SJCRH30 (cell line): Measurements from ENCODE around the gene LUC7L3. TPM values are rescaled to one million over a fixed set of nuclear protein-coding genes. Genes with fewer than 3 reads are reported as not detected.
"Not testable (repeated sequence)": the region's sequence is repeated elsewhere in the genome, so short reads cannot be mapped to it uniquely, and the experiment has no call there.

ENCODE experiments used
- DNase-seq, 2 experiments: peaks; one replicate each; pipeline ENCODE4 v3.0.0-alpha.2; 2015 to 2020
- H3K27ac ChIP-seq: fragments of 250-450 bp; sonication (Bioruptor Pico); 2 replicates; pipeline ENCODE4 v1.5.1; 2020; ENCODE audit warnings: mild to moderate bottlenecking, moderate library complexity
- H3K27me3 ChIP-seq: fragments of 250-450 bp; sonication (Bioruptor Pico); 2 replicates; pipeline ENCODE4 v1.5.1; 2020; ENCODE audit warnings: mild to moderate bottlenecking, moderate library complexity
- H3K36me3 ChIP-seq: fragments of 250-450 bp; sonication (Bioruptor Pico); 2 replicates; pipeline ENCODE4 v1.5.1; 2020; ENCODE audit warnings: mild to moderate bottlenecking, moderate library complexity
- H3K4me1 ChIP-seq: fragments of 250-450 bp; sonication (Bioruptor Pico); 2 replicates; pipeline ENCODE4 v1.5.1; 2020; ENCODE audit warnings: mild to moderate bottlenecking, moderate library complexity
- H3K4me3 ChIP-seq: fragments of 250-450 bp; sonication (Bioruptor Pico); 2 replicates; pipeline ENCODE4 v1.5.1; 2020; ENCODE audit warnings: mild to moderate bottlenecking, moderate library complexity
- H3K9me3 ChIP-seq: fragments of 250-450 bp; sonication (Bioruptor Pico); replicated peaks from 2 replicates; pipeline ENCODE4 v1.5.1; 2020; ENCODE audit warnings: mild to moderate bottlenecking, moderate library complexity
- total RNA-seq: library from RNA; depleted of rRNA; stranded (reverse); fragments of >200 nt; shearing (Covaris generic); gene quantifications from 2 replicates; pipeline ENCODE4 v1.2.3, GENCODE V29; 2014

LUC7L3 gene
- total RNA-seq, 1 experiment from 2014 or later: 84.7 TPM

GRCh38 chr17:50712641-50713040 is 6.8 kb upstream of the LUC7L3 start:
- peaks cover 6% of the 10 kb centered on the region for H3K4me1 ChIP-seq
- H3K27ac ChIP-seq: no peak overlapping the region
- no peaks in the 10 kb centered on the region for H3K27me3 ChIP-seq
- no peaks in the 10 kb centered on the region for H3K9me3 ChIP-seq
- DNase-seq: no peak
- no peaks in the 10 kb centered on the region for H3K36me3 ChIP-seq
- no peak overlapping the region for H3K4me3 ChIP-seq

- H3K27me3 ChIP-seq: no peaks in the 10 kb centered on the region
- H3K36me3 ChIP-seq: no peaks in the 10 kb centered on the region
- H3K4me3 ChIP-seq: no peak overlapping the region
- DNase-seq: no peak
- H3K9me3 ChIP-seq: no peaks in the 10 kb centered on the region
- H3K4me1 ChIP-seq: no peaks in the 10 kb centered on the region
- no peak overlapping the region for H3K27ac ChIP-seq
Measured at GRCh38 chr17:50715471-50715870, 3.9 kb upstream of the LUC7L3 start.

DNA sequence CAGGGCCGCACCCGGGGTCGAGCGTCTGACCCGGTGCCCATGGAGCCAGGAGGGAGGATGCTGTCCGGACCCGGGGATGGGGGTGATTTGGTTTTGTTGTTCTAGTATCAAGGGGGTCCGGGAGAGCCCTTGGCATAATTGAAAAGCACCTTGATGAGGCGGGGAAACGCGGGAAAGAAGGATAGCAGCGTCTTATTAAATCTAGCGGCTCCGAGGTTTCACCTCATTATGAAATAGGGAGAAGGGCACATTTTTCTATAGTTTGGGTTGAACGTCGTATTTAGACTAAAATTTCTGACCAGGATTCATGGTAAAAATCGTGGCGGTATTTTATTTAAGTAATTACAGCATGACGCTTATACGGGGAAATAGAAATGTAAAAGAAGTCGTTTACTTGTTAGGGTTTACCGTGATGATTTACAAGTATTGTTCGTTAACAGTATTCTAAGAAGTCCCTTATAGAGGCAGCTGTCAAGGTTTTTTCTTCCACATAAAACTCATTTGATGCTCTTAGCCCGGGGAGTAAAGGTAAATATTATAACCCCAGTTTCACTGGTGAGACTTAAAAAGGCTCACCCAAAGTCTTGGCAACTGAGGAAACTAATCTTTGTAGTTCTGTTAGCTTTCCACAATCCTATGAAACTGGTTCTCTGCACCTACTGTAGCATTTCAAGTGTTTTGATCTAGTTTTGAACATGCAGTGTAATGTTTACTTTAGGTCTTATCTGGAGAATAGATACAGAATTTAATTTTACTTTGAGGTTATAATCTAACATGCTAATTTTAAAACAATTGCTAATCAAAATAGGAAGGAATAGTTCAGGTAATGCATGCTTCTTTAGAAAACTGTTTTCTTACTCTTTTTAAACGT is 756 bp downstream of the LUC7L3 start:
- peak overlapping the region; percentile 93 for H3K27ac ChIP-seq
- no peaks in the 10 kb centered on the region for H3K9me3 ChIP-seq
- H3K4me3 ChIP-seq: peak overlapping the region; percentile 81
- no peaks in the 10 kb centered on the region; the same call in 1 of the 2 replicates for H3K4me1 ChIP-seq
- no peaks in the 10 kb centered on the region for H3K27me3 ChIP-seq
- DNase-seq: peak in 1 of 2 experiments; percentile 9
- H3K36me3 ChIP-seq: no peaks in the 10 kb centered on the region; the same call in 1 of the 2 replicates

- H3K27ac ChIP-seq: no peak overlapping the region
- peaks cover 7% of the 10 kb centered on the region for H3K4me1 ChIP-seq
- no peaks in the 10 kb centered on the region for H3K9me3 ChIP-seq
- peaks cover 4% of the 10 kb centered on the region; the same call in 1 of the 2 replicates for H3K36me3 ChIP-seq
- no peak for DNase-seq
- peak overlapping the region; percentile 81 for H3K4me3 ChIP-seq
- no peaks in the 10 kb centered on the region for H3K27me3 ChIP-seq
Measured at GRCh38 chr17:50721194-50722010, 2.0 kb downstream of the LUC7L3 start.

GRCh38 chr17:50722746-50723145 is 3.3 kb downstream of the LUC7L3 start:
- H3K4me1 ChIP-seq: peaks cover 7% of the 10 kb centered on the region
- no peaks in the 10 kb centered on the region for H3K27me3 ChIP-seq
- H3K27ac ChIP-seq: no peak overlapping the region
- DNase-seq: no peak
- H3K9me3 ChIP-seq: no peaks in the 10 kb centered on the region
- no peak overlapping the region for H3K4me3 ChIP-seq
- H3K36me3 ChIP-seq: peaks cover 4% of the 10 kb centered on the region; the same call in 1 of the 2 replicates

GRCh38 chr17:50724622-50725021 is 5.2 kb downstream of the LUC7L3 start:
- H3K4me3 ChIP-seq, H3K27me3 ChIP-seq, H3K9me3 ChIP-seq, H3K36me3 ChIP-seq, H3K27ac ChIP-seq, DNase-seq, H3K4me1 ChIP-seq: not testable (repeated sequence)

- Histone ChIP-seq H3K36me3 (peaks cover 4% of the 10 kb centered on the region; the same call in 1 of the 2 replicates), H3K27me3 (no peaks in the 10 kb centered on the region), H3K4me3 (no peak overlapping the region), H3K27ac (no peak overlapping the region), H3K4me1 (peaks cover 7% of the 10 kb centered on the region), H3K9me3 (no peaks in the 10 kb centered on the region)
- DNase-seq: no peak
Measured at GRCh38 chr17:50725769-50726655, 6.6 kb downstream of the LUC7L3 start.

GRCh38 chr17:50728112-50728429 is 8.7 kb downstream of the LUC7L3 start:
- H3K9me3 ChIP-seq: no peaks in the 10 kb centered on the region
- peaks cover 7% of the 10 kb centered on the region for H3K4me1 ChIP-seq
- H3K27me3 ChIP-seq: no peaks in the 10 kb centered on the region
- DNase-seq: no peak
- H3K36me3 ChIP-seq: peaks cover 4% of the 10 kb centered on the region; the same call in 1 of the 2 replicates
- H3K27ac ChIP-seq: no peak overlapping the region
- no peak overlapping the region for H3K4me3 ChIP-seq

DNA sequence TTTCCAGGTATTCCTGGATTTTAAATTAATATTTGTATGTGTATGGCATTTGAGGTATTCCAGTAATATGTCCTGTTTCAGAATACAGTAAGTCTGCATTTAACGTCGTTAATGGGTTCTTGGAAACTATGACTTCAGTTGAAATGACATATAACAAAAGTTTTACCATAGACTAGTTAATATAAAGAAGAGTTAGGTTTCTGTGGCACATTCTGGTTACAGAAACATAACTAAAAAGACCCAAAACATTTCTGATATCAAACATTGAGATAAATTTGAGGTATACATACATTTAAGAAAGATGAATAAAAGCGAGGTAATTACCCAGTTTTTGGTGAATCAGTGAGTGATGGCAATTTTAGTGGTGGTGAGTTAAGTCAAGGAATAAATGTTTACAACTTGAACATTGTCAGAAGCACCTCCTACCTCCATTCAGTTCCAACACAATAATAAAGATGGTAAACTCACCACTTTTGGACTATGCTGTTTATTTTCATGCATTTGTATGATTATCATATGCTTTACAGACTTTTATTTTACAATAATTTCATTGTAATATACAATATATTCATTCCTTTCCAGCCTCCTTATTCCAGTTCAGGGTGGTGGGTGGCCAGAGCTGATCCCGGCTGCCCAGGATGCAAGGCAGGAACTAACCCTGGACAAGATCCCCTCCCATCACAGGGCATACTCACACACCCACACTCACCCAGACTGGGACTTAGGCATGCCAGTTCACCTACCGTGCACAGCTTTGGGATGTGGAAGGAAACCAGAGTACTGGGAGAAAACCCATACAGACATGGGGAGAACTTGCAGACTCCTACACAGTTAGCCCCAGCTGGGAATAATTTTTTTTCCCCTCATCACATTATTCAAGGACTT is 9.7 kb downstream of the LUC7L3 start:
- no peak for DNase-seq
- Histone ChIP-seq H3K9me3 (no peaks in the 10 kb centered on the region), H3K27me3 (no peaks in the 10 kb centered on the region), H3K36me3 (peaks cover 4% of the 10 kb centered on the region; the same call in 1 of the 2 replicates), H3K27ac (no peak overlapping the region), H3K4me1 (peaks cover 7% of the 10 kb centered on the region), H3K4me3 (no peak overlapping the region)

- Histone ChIP-seq H3K27me3 (no peaks in the 10 kb centered on the region), H3K4me1 (no peaks in the 10 kb centered on the region), H3K9me3 (no peaks in the 10 kb centered on the region), H3K27ac (no peak overlapping the region), H3K36me3 (peaks cover 5% of the 10 kb centered on the region; the same call in 1 of the 2 replicates), H3K4me3 (no peak overlapping the region)
- DNase-seq: no peak
Measured at GRCh38 chr17:50731575-50732460, 12.4 kb downstream of the LUC7L3 start.

DNA sequence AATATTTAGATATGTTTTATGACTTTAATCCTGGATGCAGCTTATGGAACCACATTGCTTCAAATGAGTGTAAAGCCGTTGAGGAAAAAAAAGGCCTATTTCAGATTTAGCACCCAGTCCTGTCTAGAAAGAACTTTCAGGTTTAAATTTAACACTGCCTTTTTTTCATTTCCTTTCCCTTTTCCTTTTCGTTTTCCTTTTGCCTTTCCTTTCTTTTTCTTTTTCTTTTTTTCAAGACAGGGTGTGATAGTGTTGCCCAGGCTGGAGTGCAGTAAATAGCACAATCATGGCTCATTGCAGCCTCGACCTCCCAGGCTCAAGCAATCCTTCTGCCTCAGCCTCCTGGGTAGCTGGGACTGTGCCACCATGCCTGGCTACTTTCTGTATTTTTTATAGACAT is 15.9 kb downstream of the LUC7L3 start:
- H3K27me3 ChIP-seq: no peaks in the 10 kb centered on the region
- H3K27ac ChIP-seq: no peak overlapping the region
- H3K9me3 ChIP-seq: no peaks in the 10 kb centered on the region
- no peaks in the 10 kb centered on the region for H3K4me1 ChIP-seq
- peaks cover 38% of the 10 kb centered on the region for H3K36me3 ChIP-seq
- no peak overlapping the region for H3K4me3 ChIP-seq
- DNase-seq: no peak

GRCh38 chr17:50737118-50737698 is 17.8 kb downstream of the LUC7L3 start:
- Histone ChIP-seq H3K27ac (no peak overlapping the region), H3K4me1 (no peaks in the 10 kb centered on the region), H3K4me3 (no peak overlapping the region), H3K9me3 (no peaks in the 10 kb centered on the region), H3K36me3 (peaks cover 55% of the 10 kb centered on the region), H3K27me3 (no peaks in the 10 kb centered on the region)
- no peak for DNase-seq

DNA sequence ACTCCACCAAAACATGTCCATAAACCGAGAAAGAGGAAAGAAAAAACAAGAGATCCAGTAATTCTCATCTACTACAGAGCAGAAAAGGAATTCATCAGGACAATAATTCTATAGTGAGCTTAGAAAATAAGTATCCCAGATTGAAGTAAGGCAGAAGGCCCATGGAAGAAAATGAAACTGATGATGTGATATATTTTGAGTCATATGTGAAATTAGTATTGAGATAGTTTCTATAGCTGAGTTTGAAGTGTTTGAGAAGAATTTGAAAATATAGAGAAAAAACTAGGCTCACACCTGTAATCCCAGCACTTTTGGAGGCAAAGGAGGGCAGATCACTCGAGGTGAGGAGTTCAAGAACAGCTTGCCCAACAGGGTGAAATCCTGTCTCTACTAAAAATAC is 19.7 kb downstream of the LUC7L3 start:
- no peak for DNase-seq
- Histone ChIP-seq H3K4me3 (no peak overlapping the region), H3K36me3 (peaks cover 72% of the 10 kb centered on the region), H3K4me1 (no peaks in the 10 kb centered on the region), H3K27ac (no peak overlapping the region), H3K9me3 (no peaks in the 10 kb centered on the region), H3K27me3 (no peaks in the 10 kb centered on the region)
